Spleen (tissue), 7 donors: Measurements from ENCODE around the gene TBX3.

Experiments used
- POLR2A ChIP-seq, 3 donors: fragments of 450-650 bp; IDR thresholded peaks; one replicate each; pipeline ENCODE4 v1.5.1; 2017; ENCODE audit warnings: antibody characterized with exemption in 3 of 3, mild to moderate bottlenecking in 1 of 3
- TF ChIP-seq, protein P1 (sequence below), 11 experiments: fragments of 200-600 bp in 7 of 11; fragments of 450-650 bp in 4 of 11; sonication (generic) in 4 of 11; IDR thresholded peaks in 8 of 11; conservative IDR thresholded peaks in 3 of 11; 1 replicate in 7 of 11; 2 replicates in 4 of 11; pipeline versions ENCODE4 v1.4.0 to v1.8.0; 2016 to 2021; ENCODE audit warnings: antibody characterized with exemption in 11 of 11, inconsistent platforms in 4 of 11, mild to moderate bottlenecking in 1 of 11
- donor health status: DM: no; HTN: no; CAD: no; lungs with moderate emphysema.
- donor health status: DM: no; HTN: no; CAD: no.
- donor health status: DM: no; HTN: no; CAD: no.

DNA sequence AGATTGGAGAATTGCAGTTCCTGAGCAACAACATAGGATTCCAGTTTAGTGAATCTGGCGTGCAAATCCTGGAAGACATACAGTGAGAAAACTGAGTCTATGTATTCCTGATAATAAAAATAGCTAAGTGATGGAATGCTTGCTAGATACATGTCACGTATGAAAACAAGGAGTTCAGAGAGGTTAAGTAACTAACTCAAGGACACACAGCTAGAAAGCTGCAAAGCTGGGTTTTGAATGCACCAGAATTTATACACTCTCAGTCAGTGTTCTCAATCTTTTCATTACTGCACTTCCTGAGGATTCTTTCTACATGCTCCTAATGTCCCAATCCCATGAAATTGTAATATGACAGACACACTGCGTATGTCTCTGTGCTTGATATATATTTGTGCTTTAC is 35.3 kb downstream of the TBX3 start:
- TF ChIP-seq, protein P1, sequence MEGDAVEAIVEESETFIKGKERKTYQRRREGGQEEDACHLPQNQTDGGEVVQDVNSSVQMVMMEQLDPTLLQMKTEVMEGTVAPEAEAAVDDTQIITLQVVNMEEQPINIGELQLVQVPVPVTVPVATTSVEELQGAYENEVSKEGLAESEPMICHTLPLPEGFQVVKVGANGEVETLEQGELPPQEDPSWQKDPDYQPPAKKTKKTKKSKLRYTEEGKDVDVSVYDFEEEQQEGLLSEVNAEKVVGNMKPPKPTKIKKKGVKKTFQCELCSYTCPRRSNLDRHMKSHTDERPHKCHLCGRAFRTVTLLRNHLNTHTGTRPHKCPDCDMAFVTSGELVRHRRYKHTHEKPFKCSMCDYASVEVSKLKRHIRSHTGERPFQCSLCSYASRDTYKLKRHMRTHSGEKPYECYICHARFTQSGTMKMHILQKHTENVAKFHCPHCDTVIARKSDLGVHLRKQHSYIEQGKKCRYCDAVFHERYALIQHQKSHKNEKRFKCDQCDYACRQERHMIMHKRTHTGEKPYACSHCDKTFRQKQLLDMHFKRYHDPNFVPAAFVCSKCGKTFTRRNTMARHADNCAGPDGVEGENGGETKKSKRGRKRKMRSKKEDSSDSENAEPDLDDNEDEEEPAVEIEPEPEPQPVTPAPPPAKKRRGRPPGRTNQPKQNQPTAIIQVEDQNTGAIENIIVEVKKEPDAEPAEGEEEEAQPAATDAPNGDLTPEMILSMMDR (IDR thresholded peaks at IDR 0.05 in 8 of 11, conservative IDR thresholded peaks at IDR 0.05 in 3 of 11): no peak
- no peak for TF ChIP-seq POLR2A (IDR thresholded peaks at IDR 0.05)
